ENCODE measurements around the gene LLPH. TPM values are rescaled to one million over a fixed set of nuclear protein-coding genes. Genes with fewer than 3 reads are reported as not detected.

Gene LLPH
- total RNA-seq, 1 donor from 2014 or later, result 18.3 TPM

GRCh38 chr12:66141299-66141698 is 10.7 kb upstream of the LLPH start:
- no peak for ATAC-seq

- ATAC-seq, result no peak
Measured at GRCh38 chr12:66140731-66141130, 10.2 kb upstream of the LLPH start.

GRCh38 chr12:66139328-66139727 is 8.8 kb upstream of the LLPH start:
- no peak for ATAC-seq

- ATAC-seq, result peak; percentile 94
Measured at GRCh38 chr12:66137937-66138336, 7.4 kb upstream of the LLPH start.

GRCh38 chr12:66132408-66132807 is 1.9 kb upstream of the LLPH start:
- ATAC-seq, result no peak

GRCh38 chr12:66131067-66131688 is 628 bp upstream of the LLPH start:
- ATAC-seq, result peak; percentile 39

- ATAC-seq, result peak; percentile 41
Measured at GRCh38 chr12:66129934-66130266, 650 bp downstream of the LLPH start.

- no peak for ATAC-seq
Measured at GRCh38 chr12:66127650-66128049, 2.9 kb downstream of the LLPH start.

- no peak for ATAC-seq
Measured at GRCh38 chr12:66120477-66120876, 10.1 kb downstream of the LLPH start.

GRCh38 chr12:66119870-66120241 is 10.7 kb downstream of the LLPH start:
- no peak for ATAC-seq

- no peak for ATAC-seq
Measured at GRCh38 chr12:66119229-66119869, 11.2 kb downstream of the LLPH start.

GRCh38 chr12:66118240-66118891 is 12.2 kb downstream of the LLPH start:
- ATAC-seq, result peak; percentile 32

- ATAC-seq, result no peak
Measured at GRCh38 chr12:66117242-66117641, 13.3 kb downstream of the LLPH start.

- no peak for ATAC-seq
Measured at GRCh38 chr12:66115071-66115600, 15.4 kb downstream of the LLPH start.

GRCh38 chr12:66113471-66113870 is 17.1 kb downstream of the LLPH start:
- ATAC-seq, result no peak

GRCh38 chr12:66111605-66112004 is 18.9 kb downstream of the LLPH start:
- no peak for ATAC-seq

GRCh38 chr12:66109056-66109455 is 21.5 kb downstream of the LLPH start:
- no peak for ATAC-seq

GRCh38 chr12:66108386-66108785 is 22.2 kb downstream of the LLPH start:
- ATAC-seq, result no peak

- ATAC-seq, result peak; percentile 91
Measured at GRCh38 chr12:66107451-66107915, 23.1 kb downstream of the LLPH start.

GRCh38 chr12:66103016-66103913 is 27.3 kb downstream of the LLPH start:
- ATAC-seq, result no peak

- ATAC-seq, result no peak
Measured at GRCh38 chr12:66092559-66093269, 37.8 kb downstream of the LLPH start.

GRCh38 chr12:66090157-66090556 is 40.4 kb downstream of the LLPH start:
- ATAC-seq, result no peak

Data from esophagus mucosa (tissue), 1 donor.